AG04450 (cell line): ENCODE measurements around the gene CBL. TPM values are rescaled to one million over a fixed set of nuclear protein-coding genes. Genes with fewer than 3 reads are reported as not detected.
"Not testable (repeated sequence)": the region's sequence is repeated elsewhere in the genome, so short reads cannot be mapped to it uniquely, and the experiment has no call there.

Experiments
- CTCF ChIA-PET: fragments of 300-600, 350-600 bp; formaldehyde crosslinking; extraction: SDS; loops from one replicate; lab custom pipeline; 2022; ENCODE audit warnings: antibody characterized with exemption, inconsistent platforms; lab: Charles Lee
- POLR2A ChIA-PET: fragments of 350-600 bp; formaldehyde crosslinking; extraction: SDS; loops from one replicate; lab custom pipeline; 2021; ENCODE audit warnings: antibody characterized with exemption, inconsistent platforms; lab: Yijun Ruan, JAX
- DNase-seq: peaks from one replicate; pipeline ENCODE4 v3.0.0-alpha.2; 2011; ENCODE audit warnings: low read depth, low spot score
- H3K27ac ChIP-seq: one replicate; pipeline ENCODE4 v1.5.1; 2012; ENCODE audit warnings: low read depth, low read length, control low read depth
- H3K27me3 ChIP-seq: one replicate; pipeline ENCODE4 v1.6.0; 2012; ENCODE audit warnings: low read length; ENCODE audit not compliant: control insufficient read depth, insufficient read depth
- H3K4me3 ChIP-seq: 2 replicates; pipeline ENCODE4 v1.5.1; 2011; ENCODE audit warnings: mild to moderate bottlenecking, low read depth, low read length, control low read depth
- H3K9me3 ChIP-seq: 2 replicates; pipeline ENCODE4 v1.5.1; 2012; ENCODE audit warnings: low read length; ENCODE audit not compliant: control insufficient read depth, insufficient read depth
- CTCF ChIP-seq: IDR thresholded peaks from 2 replicates; pipeline ENCODE4 v1.5.1; 2011; ENCODE audit warnings: low read depth, low read length, control low read depth, inconsistent platforms
- polyA plus RNA-seq: library from polyadenylated mRNA; depleted of rRNA; stranded (reverse); fragments of >200 nt; gene quantifications from 2 replicates; pipeline ENCODE4 v1.2.3, GENCODE V29; 2011

The CBL gene
- polyA plus RNA-seq, 1 experiment = 24.3 TPM

DNA sequence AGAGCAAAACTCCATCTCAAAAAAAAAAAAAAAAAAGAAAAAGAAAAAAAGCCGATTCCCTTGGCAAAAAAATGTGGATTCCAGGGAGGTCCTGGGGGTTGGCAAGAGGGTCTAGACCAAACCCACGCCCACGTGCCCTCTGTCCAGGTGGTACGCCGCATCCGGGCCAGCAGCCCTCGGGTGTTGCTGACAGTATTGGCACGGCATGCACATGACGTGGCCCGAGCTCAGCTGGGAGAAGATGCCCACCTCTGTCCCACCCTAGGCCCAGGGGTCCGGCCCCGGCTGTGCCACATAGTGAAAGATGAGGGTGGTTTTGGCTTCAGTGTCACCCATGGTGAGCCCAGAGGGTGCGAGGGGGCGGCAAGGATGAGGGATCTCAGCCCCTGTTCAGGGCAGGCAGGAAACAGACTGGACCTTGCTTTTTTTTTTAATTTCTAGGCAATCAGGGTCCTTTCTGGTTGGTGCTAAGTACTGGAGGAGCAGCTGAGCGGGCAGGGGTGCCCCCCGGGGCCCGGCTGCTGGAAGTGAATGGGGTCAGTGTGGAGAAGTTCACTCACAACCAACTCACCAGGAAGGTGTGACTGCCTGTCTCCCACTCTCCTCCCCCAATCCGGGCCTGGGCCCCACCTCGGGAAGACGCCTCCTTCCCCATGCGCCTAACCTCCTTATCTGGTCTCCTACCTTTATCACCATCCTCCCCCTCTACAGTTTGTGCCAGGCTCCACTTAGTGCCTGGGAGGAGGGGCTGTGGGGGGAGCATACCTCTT lies 18.8 kb upstream of the CBL start:
- Histone ChIP-seq H3K4me3 (no peak overlapping the region), H3K9me3 (no peaks in the 10 kb centered on the region), H3K27ac (no peak overlapping the region), H3K27me3 (peaks cover 26% of the 10 kb centered on the region)
- no peak for TF ChIP-seq CTCF
- ChIA-PET CTCF (interaction anchor here (0.7 to 2.5 kb wide), 3 partner anchors 9 to 121 kb away, joined by 5 to 8 read pairs (median 6); no protein-coding TSS in a partner anchor), POLR2A (no interaction called here)
- DNase-seq = no peak

- no peak overlapping the region for H3K4me3 ChIP-seq
- H3K27ac ChIP-seq = no peak overlapping the region
- ChIA-PET POLR2A (no interaction called here), CTCF (interaction anchor here (1.4 to 2.5 kb wide), 2 partner anchors 9 to 17 kb away, joined by 5 to 6 read pairs; no protein-coding TSS in a partner anchor)
- H3K27me3 ChIP-seq = peaks cover 26% of the 10 kb centered on the region
- TF ChIP-seq CTCF = no peak
- H3K9me3 ChIP-seq = no peaks in the 10 kb centered on the region
- no peak for DNase-seq
Observed at GRCh38 chr11:119188067-119188466, 18.1 kb upstream of the CBL start.

DNA sequence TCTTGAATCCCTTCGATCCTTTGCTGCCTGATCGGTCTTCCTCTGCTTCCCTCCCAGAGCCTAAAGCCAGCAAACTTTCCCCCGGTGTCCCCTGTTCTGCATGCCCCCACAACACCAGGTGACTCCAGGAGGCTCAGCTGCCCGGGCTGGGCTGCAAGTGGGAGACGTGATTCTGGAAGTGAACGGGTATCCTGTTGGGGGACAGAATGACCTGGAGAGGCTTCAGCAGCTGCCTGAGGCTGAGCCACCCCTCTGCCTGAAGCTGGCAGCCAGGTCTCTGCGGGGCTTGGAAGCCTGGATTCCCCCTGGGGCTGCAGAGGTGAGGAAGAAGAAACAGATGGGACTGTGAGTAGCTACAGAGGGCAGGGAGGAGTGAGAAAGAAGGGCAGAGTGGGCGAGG lies 17.3 kb upstream of the CBL start:
- Histone ChIP-seq H3K4me3 (no peak overlapping the region), H3K9me3 (no peaks in the 10 kb centered on the region), H3K27ac (no peak overlapping the region), H3K27me3 (peaks cover 26% of the 10 kb centered on the region)
- TF ChIP-seq CTCF = no peak
- DNase-seq = no peak
- CTCF ChIA-PET = interaction anchor here (1.4 to 2.5 kb wide), 2 partner anchors 8 to 16 kb away, joined by 5 to 6 read pairs; no protein-coding TSS in a partner anchor
- POLR2A ChIA-PET = no interaction called here

DNA sequence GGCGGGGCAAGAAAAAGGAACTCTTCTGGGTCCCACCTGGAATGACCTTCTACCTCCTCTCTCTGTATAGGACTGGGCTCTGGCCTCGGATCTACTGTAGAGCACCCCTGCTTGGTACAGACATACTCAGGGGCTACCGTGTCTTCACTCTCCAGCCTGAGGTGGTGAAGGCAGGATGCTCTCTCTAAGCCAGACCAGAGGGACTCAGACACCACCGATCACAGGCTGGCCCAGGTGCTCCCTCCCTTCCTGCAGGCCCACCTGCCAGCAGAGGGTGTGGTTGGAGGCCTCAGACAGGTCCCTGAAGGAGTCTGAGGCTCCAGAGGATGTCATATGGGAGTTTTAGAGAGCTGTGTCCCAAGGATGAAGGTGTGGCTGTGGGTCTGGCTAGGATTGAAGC lies 16.7 kb upstream of the CBL start:
- Histone ChIP-seq H3K9me3 (no peaks in the 10 kb centered on the region), H3K27me3 (peaks cover 26% of the 10 kb centered on the region), H3K4me3 (no peak overlapping the region), H3K27ac (no peak overlapping the region)
- no peak for DNase-seq
- ChIA-PET POLR2A (no interaction called here), CTCF (interaction anchor here (2.5 kb wide), 1 partner anchor 16 kb away, joined by 6 read pairs; no protein-coding TSS in a partner anchor)
- no peak for TF ChIP-seq CTCF

DNA sequence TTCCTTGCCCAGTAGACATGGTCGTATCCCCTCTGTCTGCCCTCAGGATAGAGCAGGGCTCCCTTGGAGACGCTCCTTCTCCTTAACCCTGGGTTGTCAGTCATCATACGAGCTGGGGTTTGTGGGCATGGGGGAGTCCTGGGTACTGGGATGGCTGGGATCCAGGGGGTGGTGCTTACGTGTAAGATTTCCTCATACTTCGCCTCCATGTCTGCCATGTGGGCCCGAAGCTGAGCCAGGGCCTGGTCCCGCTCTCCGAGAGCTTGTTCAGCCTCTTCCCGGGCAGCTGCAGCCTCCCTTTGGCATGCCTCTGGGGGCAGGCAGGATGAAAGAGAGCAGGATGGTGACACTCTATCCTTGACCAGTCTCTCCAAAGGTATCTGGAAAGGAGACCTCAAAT lies 15.6 kb upstream of the CBL start:
- ChIA-PET CTCF (no interaction called here), POLR2A (no interaction called here)
- DNase-seq = no peak
- H3K9me3 ChIP-seq = no peaks in the 10 kb centered on the region
- H3K27me3 ChIP-seq = peaks cover 24% of the 10 kb centered on the region
- H3K4me3 ChIP-seq = no peak overlapping the region
- no peak for TF ChIP-seq CTCF
- no peak overlapping the region for H3K27ac ChIP-seq

GRCh38 chr11:119191265-119191664 lies 14.9 kb upstream of the CBL start:
- H3K27ac ChIP-seq, H3K4me3 ChIP-seq, DNase-seq, POLR2A ChIA-PET, H3K9me3 ChIP-seq: not testable (repeated sequence)
- H3K27me3 ChIP-seq = peaks cover 18% of the 10 kb centered on the region
- CTCF ChIA-PET = interaction anchor here (1.2 kb wide), 1 partner anchor 46 kb away, joined by 7 read pairs; no protein-coding TSS in a partner anchor
